Measurements from ENCODE around the gene KIF26B.

The KIF26B gene

DNA sequence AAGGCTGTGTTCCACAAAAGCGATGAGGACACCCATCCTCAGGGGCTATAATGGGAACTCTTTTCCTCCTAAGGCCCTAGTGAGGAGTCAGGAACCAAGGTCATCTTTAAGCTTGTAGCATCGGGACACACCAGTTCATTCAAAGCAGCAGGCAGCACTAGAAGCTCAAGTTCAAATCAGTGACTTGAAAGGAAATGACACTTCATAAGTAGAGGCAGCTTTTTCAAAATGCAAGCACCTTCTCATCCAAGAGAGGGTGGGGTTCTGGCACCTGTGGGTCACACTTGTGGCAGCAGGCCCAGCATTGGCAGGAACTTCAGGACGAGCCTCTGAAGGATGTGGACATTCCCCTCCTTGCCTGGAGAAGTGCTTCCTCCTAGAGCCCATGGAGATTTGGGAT is 496.3 kb downstream of the KIF26B start:
- DNase-seq: no peak
- H3K4me1 ChIP-seq (ENCODE audit: insufficient read depth, low read length): no peaks in the 10 kb centered on the region
- H3K27me3 ChIP-seq (ENCODE audit: insufficient read depth, low read length, poor library complexity): peaks cover 4% of the 10 kb centered on the region
- H3K79me2 ChIP-seq (ENCODE audit: insufficient read depth, low read length): no peaks in the 10 kb centered on the region
- H3K36me3 ChIP-seq (ENCODE audit: insufficient read depth, low read length): no peaks in the 10 kb centered on the region
- no peak overlapping the region for H3K4me2 ChIP-seq (ENCODE audit: insufficient read depth, low read length)
- ATAC-seq (ENCODE audit: insufficient read depth, low read depth): no peak
- H3K27ac ChIP-seq (ENCODE audit: low read length): no peak overlapping the region
- TF ChIP-seq, protein P1, sequence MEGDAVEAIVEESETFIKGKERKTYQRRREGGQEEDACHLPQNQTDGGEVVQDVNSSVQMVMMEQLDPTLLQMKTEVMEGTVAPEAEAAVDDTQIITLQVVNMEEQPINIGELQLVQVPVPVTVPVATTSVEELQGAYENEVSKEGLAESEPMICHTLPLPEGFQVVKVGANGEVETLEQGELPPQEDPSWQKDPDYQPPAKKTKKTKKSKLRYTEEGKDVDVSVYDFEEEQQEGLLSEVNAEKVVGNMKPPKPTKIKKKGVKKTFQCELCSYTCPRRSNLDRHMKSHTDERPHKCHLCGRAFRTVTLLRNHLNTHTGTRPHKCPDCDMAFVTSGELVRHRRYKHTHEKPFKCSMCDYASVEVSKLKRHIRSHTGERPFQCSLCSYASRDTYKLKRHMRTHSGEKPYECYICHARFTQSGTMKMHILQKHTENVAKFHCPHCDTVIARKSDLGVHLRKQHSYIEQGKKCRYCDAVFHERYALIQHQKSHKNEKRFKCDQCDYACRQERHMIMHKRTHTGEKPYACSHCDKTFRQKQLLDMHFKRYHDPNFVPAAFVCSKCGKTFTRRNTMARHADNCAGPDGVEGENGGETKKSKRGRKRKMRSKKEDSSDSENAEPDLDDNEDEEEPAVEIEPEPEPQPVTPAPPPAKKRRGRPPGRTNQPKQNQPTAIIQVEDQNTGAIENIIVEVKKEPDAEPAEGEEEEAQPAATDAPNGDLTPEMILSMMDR (IDR thresholded peaks at IDR 0.05; ENCODE audit: borderline replicate concordance, extremely low read depth, low read length, poor library complexity, severe bottlenecking): no peak
- no peak for TF ChIP-seq EZH2 (IDR thresholded peaks at IDR 0.05; ENCODE audit: borderline replicate concordance, low read depth, low read length, severe bottlenecking)
- no peak overlapping the region for H3K4me3 ChIP-seq (ENCODE audit: low read depth in 1 of 2, low read length in 2 of 2)
- no peak overlapping the region for H3K9ac ChIP-seq (ENCODE audit: low read depth, low read length)
- H4K20me1 ChIP-seq (ENCODE audit: insufficient read depth, low read length): no peaks in the 10 kb centered on the region
- H3K9me3 ChIP-seq (ENCODE audit: insufficient read depth, low read length, severe bottlenecking): no peaks in the 10 kb centered on the region
- no peak overlapping the region for H2AFZ ChIP-seq (ENCODE audit: low read depth, low read length)

DNA sequence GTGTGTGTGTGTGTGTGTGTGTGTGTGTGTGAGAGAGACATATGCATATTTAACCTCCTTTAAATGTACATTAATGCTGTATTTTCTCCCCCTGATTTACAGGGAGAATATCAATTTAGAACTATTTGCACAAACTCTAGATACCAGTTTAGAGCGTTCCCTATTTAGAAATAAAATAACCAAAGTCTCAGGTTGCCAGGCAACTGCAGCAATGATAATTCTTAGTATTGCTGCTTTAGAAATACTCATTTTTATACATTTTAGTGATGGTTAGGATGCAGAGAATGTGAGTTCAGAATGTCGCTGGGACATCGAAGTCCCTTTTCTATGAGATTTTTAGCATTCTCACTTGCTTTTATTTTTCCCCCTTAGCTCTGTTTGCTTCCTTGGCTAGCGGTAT is 497.3 kb downstream of the KIF26B start:
- no peak overlapping the region for H3K9ac ChIP-seq (ENCODE audit: low read depth, low read length)
- H2AFZ ChIP-seq (ENCODE audit: low read depth, low read length): no peak overlapping the region
- H3K27ac ChIP-seq (ENCODE audit: low read length): no peak overlapping the region
- no peak for ATAC-seq (ENCODE audit: insufficient read depth, low read depth)
- H3K27me3 ChIP-seq (ENCODE audit: insufficient read depth, low read length, poor library complexity): peaks cover 4% of the 10 kb centered on the region
- no peaks in the 10 kb centered on the region for H3K4me1 ChIP-seq (ENCODE audit: insufficient read depth, low read length)
- H3K4me3 ChIP-seq (ENCODE audit: low read depth in 1 of 2, low read length in 2 of 2): no peak overlapping the region
- H3K9me3 ChIP-seq (ENCODE audit: insufficient read depth, low read length, severe bottlenecking): no peaks in the 10 kb centered on the region
- H3K4me2 ChIP-seq (ENCODE audit: insufficient read depth, low read length): no peak overlapping the region
- H4K20me1 ChIP-seq (ENCODE audit: insufficient read depth, low read length): no peaks in the 10 kb centered on the region
- TF ChIP-seq, protein P1 (IDR thresholded peaks at IDR 0.05; ENCODE audit: borderline replicate concordance, extremely low read depth, low read length, poor library complexity, severe bottlenecking): no peak
- TF ChIP-seq EZH2 (IDR thresholded peaks at IDR 0.05; ENCODE audit: borderline replicate concordance, low read depth, low read length, severe bottlenecking): no peak
- H3K36me3 ChIP-seq (ENCODE audit: insufficient read depth, low read length): no peaks in the 10 kb centered on the region
- no peaks in the 10 kb centered on the region for H3K79me2 ChIP-seq (ENCODE audit: insufficient read depth, low read length)
- DNase-seq: no peak

GRCh38 chr1:245652660-245653427 is 498.1 kb downstream of the KIF26B start:
- Histone ChIP-seq H3K36me3 (ENCODE audit: insufficient read depth, low read length) (no peaks in the 10 kb centered on the region), H3K4me1 (ENCODE audit: insufficient read depth, low read length) (no peaks in the 10 kb centered on the region)

More at GRCh38 chr1:245652660-245653427, 498.1 kb downstream of the KIF26B start:
- H3K9me3 ChIP-seq (ENCODE audit: insufficient read depth, low read length, severe bottlenecking): no peaks in the 10 kb centered on the region
- DNase-seq (no peak), ATAC-seq (ENCODE audit: insufficient read depth, low read depth) (no peak; the same call in 2 of the 3 replicates)
- H2AFZ ChIP-seq (ENCODE audit: low read depth, low read length): no peak overlapping the region
- no peak overlapping the region for H3K9ac ChIP-seq (ENCODE audit: low read depth, low read length)
- H3K27ac ChIP-seq (ENCODE audit: low read length): no peak overlapping the region
- H3K27me3 ChIP-seq (ENCODE audit: insufficient read depth, low read length, poor library complexity): peaks cover 4% of the 10 kb centered on the region
- H3K4me3 ChIP-seq (ENCODE audit: low read depth in 1 of 2, low read length in 2 of 2): no peak overlapping the region
- H3K79me2 ChIP-seq (ENCODE audit: insufficient read depth, low read length): no peaks in the 10 kb centered on the region
- H4K20me1 ChIP-seq (ENCODE audit: insufficient read depth, low read length): no peaks in the 10 kb centered on the region
- H3K4me2 ChIP-seq (ENCODE audit: insufficient read depth, low read length): no peak overlapping the region
- TF ChIP-seq, protein P1 (IDR thresholded peaks at IDR 0.05; ENCODE audit: borderline replicate concordance, extremely low read depth, low read length, poor library complexity, severe bottlenecking): no peak
- no peak for TF ChIP-seq EZH2 (IDR thresholded peaks at IDR 0.05; ENCODE audit: borderline replicate concordance, low read depth, low read length, severe bottlenecking)

Data from DND-41 (cell line).